HG02943 (cell line): ENCODE measurements around the gene SH3D21.

Experiments
- ATAC-seq: cut with Tn5 transposase; IDR thresholded peaks from one replicate; pipeline ENCODE4 v1.9.1; 2021; ENCODE audit warnings: mild to moderate bottlenecking, low read depth, moderate library complexity; ENCODE audit not compliant: unreplicated experiment

SH3D21 gene

GRCh38 chr1:36306210-36306901, at the start of gene SH3D21:
SH3D21 (plus strand) TSS chr1:36306368; CDS start chr1:36306421, 53 bp downstream.
- peak; percentile 32 for ATAC-seq

- ATAC-seq: no peak
Observed at GRCh38 chr1:36256558-36257374, 49.4 kb upstream of the SH3D21 start.

GRCh38 chr1:36257375-36257767, 48.8 kb upstream of the SH3D21 start:
- no peak for ATAC-seq

GRCh38 chr1:36258960-36259344, 47.2 kb upstream of the SH3D21 start:
- no peak for ATAC-seq

- ATAC-seq: no peak
Observed at GRCh38 chr1:36268981-36269380, 37.2 kb upstream of the SH3D21 start.

- ATAC-seq: no peak
Observed at GRCh38 chr1:36269408-36269838, 36.7 kb upstream of the SH3D21 start.

GRCh38 chr1:36273024-36273423, 33.1 kb upstream of the SH3D21 start:
- no peak for ATAC-seq

GRCh38 chr1:36274201-36274600, 32.0 kb upstream of the SH3D21 start:
- ATAC-seq: no peak

GRCh38 chr1:36276688-36277087, 29.5 kb upstream of the SH3D21 start:
- ATAC-seq: no peak

GRCh38 chr1:36279110-36279788, 26.9 kb upstream of the SH3D21 start:
- no peak for ATAC-seq

GRCh38 chr1:36279789-36280296, 26.3 kb upstream of the SH3D21 start:
- ATAC-seq: no peak

GRCh38 chr1:36284061-36284460, 22.1 kb upstream of the SH3D21 start:
- ATAC-seq: no peak

GRCh38 chr1:36284517-36284916, 21.7 kb upstream of the SH3D21 start:
- no peak for ATAC-seq

- no peak for ATAC-seq
Observed at GRCh38 chr1:36285443-36286101, 20.6 kb upstream of the SH3D21 start.

GRCh38 chr1:36286802-36287201, 19.4 kb upstream of the SH3D21 start:
- ATAC-seq: no peak

- ATAC-seq: no peak
Observed at GRCh38 chr1:36287595-36287994, 18.6 kb upstream of the SH3D21 start.

- ATAC-seq: no peak
Observed at GRCh38 chr1:36295390-36295789, 10.8 kb upstream of the SH3D21 start.

- no peak for ATAC-seq
Observed at GRCh38 chr1:36297062-36297461, 9.1 kb upstream of the SH3D21 start.

GRCh38 chr1:36298640-36299039, 7.5 kb upstream of the SH3D21 start:
- ATAC-seq: no peak

- ATAC-seq: no peak
Observed at GRCh38 chr1:36300526-36300925, 5.6 kb upstream of the SH3D21 start.

GRCh38 chr1:36301220-36301619, 4.9 kb upstream of the SH3D21 start:
- ATAC-seq: no peak
